ENCODE results near the gene GUCY1A1. TPM values are rescaled to one million over a fixed set of nuclear protein-coding genes. Genes with fewer than 3 reads are reported as not detected.

Gene GUCY1A1
- total and polyA plus RNA-seq, 2 of the 4 experiments (the other 2 are of a cell fraction): 0.19 to 0.54 TPM

DNA sequence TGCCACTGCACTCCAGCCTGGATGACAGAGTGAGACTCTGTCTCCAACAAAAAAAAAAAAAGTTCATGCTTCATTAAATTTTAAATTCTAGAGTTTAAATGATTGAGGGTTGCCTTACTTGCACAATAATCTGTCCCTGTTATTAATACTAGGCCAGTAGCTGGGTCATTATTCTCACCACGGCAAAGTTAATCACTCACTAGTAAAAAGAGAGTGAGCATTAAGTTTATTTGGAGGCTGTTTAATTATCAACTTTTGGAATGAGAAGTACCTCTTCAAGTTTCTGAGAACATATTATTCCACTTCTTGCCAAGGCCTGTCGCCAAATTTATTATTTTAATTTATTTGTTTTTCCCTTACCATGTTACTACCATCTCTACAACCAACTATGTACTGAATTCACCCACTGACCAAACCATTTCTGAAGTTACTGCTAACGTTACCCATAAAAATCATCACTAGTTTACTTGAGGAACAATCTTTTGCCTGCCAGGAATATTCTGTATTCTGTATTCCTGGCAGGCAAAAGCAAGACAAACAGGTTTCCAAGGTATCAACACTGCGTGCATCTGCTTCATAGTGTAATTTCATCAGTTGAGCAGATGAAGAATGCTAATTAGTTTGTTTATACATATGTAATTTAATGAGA lies 26.5 kb downstream of the GUCY1A1 start:
- H2AK5ac ChIP-seq (ENCODE audit: low read depth, low read length): no peak overlapping the region
- H3K18ac ChIP-seq (ENCODE audit: low read depth, low read length): no peak overlapping the region
- DNase-seq (no peak), ATAC-seq (ENCODE audit: low read depth) (no peak)
- peaks cover 2% of the 10 kb centered on the region for H3K9me3 ChIP-seq (ENCODE audit: control insufficient read depth, insufficient read depth, low read length)
- dilution Hi-C loops (cut with HindIII; ENCODE audit: low sequenced_read_pairs, unreplicated experiment) (no loop called here), intact Hi-C loops (cut with micrococcal nuclease) (no loop called here), in situ Hi-C loops (cut with MboI; ENCODE audit: low sequenced_read_pairs) (no loop called here)
- H2BK120ac ChIP-seq (ENCODE audit: low read depth, low read length): no peak overlapping the region
- no peaks in the 10 kb centered on the region for H3K9me1 ChIP-seq (ENCODE audit: insufficient read depth, low read length)
- TF ChIP-seq FOS (IDR thresholded peaks at IDR 0.05; ENCODE audit: low read depth, low read length) (no peak), CTCF (conservative IDR thresholded peaks at IDR 0.05; ENCODE audit: low read depth, low read length) (no peak), USF2 (IDR thresholded peaks at IDR 0.05; ENCODE audit: low read depth, low read length) (no peak), RCOR1 (IDR thresholded peaks at IDR 0.05; ENCODE audit: insufficient replicate concordance, low read length) (no peak), MXI1 (IDR thresholded peaks at IDR 0.05; ENCODE audit: borderline replicate concordance, low read depth, low read length) (no peak), NFE2L2 (IDR thresholded peaks at IDR 0.05; ENCODE audit: low read depth, low read length) (no peak), MAZ (IDR thresholded peaks at IDR 0.05; ENCODE audit: borderline replicate concordance, low read depth, low read length) (no peak), BHLHE40 (IDR thresholded peaks at IDR 0.05; ENCODE audit: low read depth, low read length) (no peak), ELK1 (IDR thresholded peaks at IDR 0.05; ENCODE audit: borderline replicate concordance, low read depth, low read length) (no peak), SMC3 (IDR thresholded peaks at IDR 0.05; ENCODE audit: low read depth, low read length) (no peak), CHD1 (IDR thresholded peaks at IDR 0.05; ENCODE audit: low read depth, low read length) (no peak), MAFK (IDR thresholded peaks at IDR 0.05; ENCODE audit: low read depth, low read length) (no peak), RFX5 (IDR thresholded peaks at IDR 0.05; ENCODE audit: low read depth, low read length) (no peak), RAD21 (IDR thresholded peaks at IDR 0.05; ENCODE audit: low read length) (no peak), CEBPB (IDR thresholded peaks at IDR 0.05; ENCODE audit: low read depth, low read length) (no peak)
- H3K4me1 ChIP-seq (ENCODE audit: control insufficient read depth, insufficient read depth, low read length): no peaks in the 10 kb centered on the region; the same call in 1 of the 2 replicates
- no peak overlapping the region for H3K14ac ChIP-seq (replicated peaks; ENCODE audit: low read depth, low read length)
- H2BK15ac ChIP-seq (ENCODE audit: low read depth, low read length): no peak overlapping the region
- H2AK9ac ChIP-seq (replicated peaks; ENCODE audit: low read depth, low read length, poor library complexity): no peak overlapping the region
- H4K5ac ChIP-seq (ENCODE audit: low read depth, low read length): no peak overlapping the region
- no CpG with 5 or more reads among the region's 4 CpGs for WGBS, 2 experiments (ENCODE audit: extremely low coverage in 2 of 2, insufficient read length in 1 of 2)
- H4K20me1 ChIP-seq (ENCODE audit: insufficient read depth, low read length): no peaks in the 10 kb centered on the region
- H2AFZ ChIP-seq (replicated peaks; ENCODE audit: low read length, poor library complexity): no peak overlapping the region
- H3K4ac ChIP-seq (ENCODE audit: low read depth, low read length): no peak overlapping the region
- ChIA-PET CTCF (no interaction called here), POLR2A (ENCODE audit: unreplicated experiment) (no interaction called here)
- no peak overlapping the region for H2BK5ac ChIP-seq (ENCODE audit: low read depth, low read length, poor library complexity, severe bottlenecking)
- H4K91ac ChIP-seq (ENCODE audit: insufficient read depth, low read depth, low read length): no peak overlapping the region
- H3K79me1 ChIP-seq (ENCODE audit: low read depth in 1 of 2, low read length in 2 of 2): no peaks in the 10 kb centered on the region
- H3K36me3 ChIP-seq (ENCODE audit: control insufficient read depth, insufficient read depth, low read length): no peaks in the 10 kb centered on the region
- H3K4me2 ChIP-seq (ENCODE audit: low read depth, low read length): no peak overlapping the region
- H4K8ac ChIP-seq (ENCODE audit: low read depth in 2 of 2, low read length in 2 of 2): no peak overlapping the region
- H3K27me3 ChIP-seq (ENCODE audit: control insufficient read depth, insufficient read depth, low read length): peaks cover 4% of the 10 kb centered on the region; the same call in 1 of the 2 replicates
- H3K56ac ChIP-seq (ENCODE audit: extremely low read depth, insufficient read depth, low read length): no peak overlapping the region
- H3K23ac ChIP-seq (ENCODE audit: low read depth, low read length): no peak overlapping the region
- H3K27ac ChIP-seq (ENCODE audit: insufficient read depth, low read length): no peak overlapping the region
- H3K4me3 ChIP-seq (ENCODE audit: insufficient read depth, low read depth, low read length): no peak overlapping the region
- no TSS peak for BruUV-seq (replicated peaks)
- H2BK20ac ChIP-seq (ENCODE audit: low read depth, low read length): no peak overlapping the region
- H3K9ac ChIP-seq (ENCODE audit: low read depth, low read length): no peak overlapping the region
